GM21515 (cell line): Measurements from ENCODE around the gene ZNF714.

Experiments
- ATAC-seq: cut with Tn5 transposase; IDR thresholded peaks from one replicate; pipeline ENCODE4 v1.9.1; 2021; ENCODE audit not compliant: unreplicated experiment

ZNF714 gene

GRCh38 chr19:21082011-21082975 is at the start of gene ZNF714:
ZNF714 (plus strand) TSS chr19:21082203; CDS start chr19:21098269, 16,066 bp downstream.
- ATAC-seq, result peak; percentile 84

- ATAC-seq, result no peak
These were observed 37.0 kb upstream of the ZNF714 start for GRCh38 chr19:21045028-21045427.

GRCh38 chr19:21046489-21046888 is 35.5 kb upstream of the ZNF714 start:
- ATAC-seq, result no peak

DNA sequence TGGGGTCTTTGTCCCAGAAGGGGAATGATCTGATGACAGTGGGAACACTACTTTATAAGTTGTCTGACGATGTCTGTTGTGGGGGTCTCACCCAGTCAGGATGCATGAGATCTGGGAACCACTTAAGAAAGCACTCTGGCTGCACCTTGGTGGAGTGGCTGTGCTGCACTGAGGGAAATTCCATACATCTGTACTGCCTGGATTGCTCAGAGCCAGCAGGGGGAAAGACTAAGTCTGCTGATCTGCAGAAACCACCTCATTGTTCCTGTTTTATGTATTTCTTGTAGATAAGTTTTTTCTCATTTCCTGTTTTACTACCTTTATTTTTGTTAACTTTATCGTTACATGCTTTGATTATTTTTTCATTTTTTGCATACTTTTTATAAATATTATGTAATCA is 34.3 kb upstream of the ZNF714 start:
- ATAC-seq, result no peak

DNA sequence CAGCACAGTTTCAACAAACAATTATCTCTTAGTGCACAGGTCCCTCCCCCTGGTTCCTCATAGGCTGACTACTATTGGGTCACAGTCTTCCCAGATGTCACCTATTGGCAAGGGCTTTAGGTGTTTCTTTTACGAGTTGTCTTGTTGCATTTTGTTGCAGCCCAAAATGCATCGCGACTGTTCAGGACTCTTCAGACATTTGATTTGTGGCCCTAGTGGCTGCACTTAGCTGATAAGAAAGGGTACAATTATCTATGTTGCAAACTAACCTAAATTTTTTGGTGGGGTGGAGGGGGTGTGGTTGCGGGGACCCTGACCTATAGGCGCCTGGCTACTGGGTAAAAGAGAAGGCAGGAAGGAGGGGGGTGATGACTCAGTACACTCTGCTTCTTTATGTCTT is 29.1 kb upstream of the ZNF714 start:
- ATAC-seq, result no peak

DNA sequence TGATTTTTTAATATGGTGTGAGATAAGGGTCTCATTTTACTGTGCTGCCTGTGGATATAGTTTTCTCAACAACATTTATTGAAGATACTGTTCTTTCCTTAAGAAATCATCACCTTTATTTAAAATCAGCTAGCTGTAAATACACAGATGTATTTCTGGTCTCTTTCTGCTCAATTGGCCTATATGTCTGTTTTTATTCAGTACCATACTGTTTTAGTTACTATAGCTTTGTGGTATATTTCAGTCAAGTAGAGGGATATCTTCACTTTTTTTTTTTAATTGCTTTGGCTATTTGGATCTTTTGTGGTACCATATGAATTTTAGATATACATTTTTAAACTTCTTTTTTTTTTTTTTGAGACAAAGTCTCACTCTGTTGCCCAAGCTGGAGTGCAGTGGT is 16.7 kb upstream of the ZNF714 start:
- no peak for ATAC-seq

- no peak for ATAC-seq
These were observed 2.3 kb downstream of the ZNF714 start for GRCh38 chr19:21084343-21084742.

GRCh38 chr19:21087871-21088270 is 5.9 kb downstream of the ZNF714 start:
- ATAC-seq, result no peak

GRCh38 chr19:21092109-21092508 is 10.1 kb downstream of the ZNF714 start:
- no peak for ATAC-seq

GRCh38 chr19:21094347-21095025 is 12.5 kb downstream of the ZNF714 start:
- ATAC-seq, result no peak

DNA sequence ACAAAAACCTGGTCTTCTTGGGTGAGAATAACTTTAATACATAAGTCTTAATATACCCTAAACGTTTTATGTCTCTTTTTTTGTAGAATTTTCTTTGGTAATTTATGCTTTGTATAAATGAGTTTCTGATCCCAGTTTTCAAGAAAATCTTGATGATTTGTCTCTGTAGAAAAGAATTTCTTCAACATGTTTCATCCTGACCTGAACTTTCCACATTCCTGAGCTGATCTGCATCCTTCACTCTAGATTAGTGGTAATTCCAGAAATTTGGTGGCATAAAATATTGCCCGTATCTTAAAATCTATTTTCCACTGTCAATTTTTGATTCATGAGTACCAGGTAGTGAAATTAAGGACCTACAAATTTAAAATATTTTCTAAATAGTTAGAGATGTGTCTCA is 16.3 kb downstream of the ZNF714 start:
- ATAC-seq, result no peak

DNA sequence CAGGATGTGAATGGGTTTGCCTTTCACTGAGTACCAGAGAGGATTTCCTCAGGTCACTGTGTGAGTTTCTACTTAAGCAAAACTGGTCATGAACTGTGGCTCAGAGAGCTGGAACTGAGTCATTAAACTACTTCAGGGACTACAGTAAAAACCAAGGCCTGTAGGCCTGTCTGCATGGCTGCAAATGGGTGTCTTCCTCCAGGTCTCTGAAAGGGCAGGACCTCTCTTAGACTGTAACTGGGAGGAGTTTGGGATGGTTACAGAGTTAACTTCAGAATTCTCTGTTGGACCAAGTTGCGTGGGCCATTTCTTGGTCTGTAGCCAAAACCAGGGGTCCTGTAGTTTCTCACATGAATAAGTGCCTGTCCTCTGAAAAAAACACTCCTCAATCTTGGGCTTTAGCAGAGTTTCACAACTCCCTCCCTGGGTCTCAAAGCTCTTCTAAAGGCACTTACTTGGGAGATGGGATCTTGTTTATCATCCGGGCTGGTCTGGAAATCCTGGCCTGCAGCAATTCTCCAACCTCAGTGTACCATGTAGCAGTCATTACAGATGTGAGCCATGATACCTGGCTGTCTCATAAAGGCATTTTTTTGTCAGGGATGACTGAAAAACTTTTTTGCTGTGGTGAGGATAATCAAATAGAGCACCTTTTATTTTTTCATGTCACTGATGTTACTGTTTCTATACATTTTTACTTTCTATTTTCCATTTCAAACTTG is 19.7 kb downstream of the ZNF714 start:
- no peak for ATAC-seq

GRCh38 chr19:21109116-21109515 is 27.1 kb downstream of the ZNF714 start:
- ATAC-seq, result no peak

GRCh38 chr19:21110183-21110582 is 28.2 kb downstream of the ZNF714 start:
- no peak for ATAC-seq

DNA sequence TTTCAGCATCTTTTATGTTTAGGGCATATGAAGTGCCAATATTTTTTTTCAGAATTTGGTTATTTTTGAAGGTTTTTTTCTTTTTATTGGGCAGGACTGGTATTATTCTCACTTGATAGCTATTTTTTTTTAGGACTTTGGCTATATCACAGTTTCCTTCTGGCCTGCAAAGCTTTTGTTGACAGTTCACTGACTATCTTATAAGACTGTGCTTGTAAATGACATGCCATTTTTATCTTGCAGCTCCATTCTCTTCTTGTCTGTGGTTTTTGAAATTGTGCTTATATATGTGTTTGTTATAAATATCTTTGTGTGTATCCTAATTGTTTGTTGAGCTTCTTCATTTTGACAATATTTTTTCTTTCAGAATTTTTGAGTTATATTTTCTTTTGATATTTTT is 33.4 kb downstream of the ZNF714 start:
- ATAC-seq, result no peak

DNA sequence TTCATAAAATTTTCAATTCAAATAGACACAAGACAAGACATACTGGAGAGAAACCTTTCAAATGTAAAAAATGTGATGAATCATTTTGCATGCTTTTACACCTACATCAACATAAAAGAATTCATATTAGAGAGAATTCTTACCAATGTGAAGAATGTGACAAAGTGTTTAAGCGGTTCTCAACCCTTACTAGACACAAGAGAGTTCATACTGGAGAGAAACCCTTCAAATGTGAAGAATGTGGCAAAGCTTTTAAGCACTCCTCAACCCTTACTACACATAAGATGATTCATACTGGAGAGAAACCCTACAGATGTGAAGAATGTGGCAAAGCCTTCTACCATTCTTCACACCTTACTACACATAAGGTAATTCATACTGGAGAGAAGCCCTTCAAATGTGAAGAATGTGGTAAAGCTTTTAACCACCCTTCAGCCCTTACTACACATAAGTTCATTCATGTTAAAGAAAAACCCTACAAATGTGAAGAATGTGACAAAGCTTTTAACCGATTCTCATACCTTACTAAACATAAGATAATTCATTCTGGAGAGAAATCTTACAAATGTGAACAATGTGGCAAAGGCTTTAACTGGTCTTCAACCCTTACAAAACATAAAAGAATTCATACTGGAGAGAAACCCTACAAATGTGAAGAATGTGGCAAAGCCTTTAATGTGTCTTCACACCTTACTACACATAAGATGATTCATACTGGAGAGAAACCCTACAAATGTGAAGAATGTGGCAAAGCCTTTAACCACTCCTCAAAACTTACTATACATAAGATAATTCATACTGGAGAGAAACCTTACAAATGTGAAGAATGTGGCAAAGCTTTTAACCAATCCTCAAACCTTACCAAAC is 35.3 kb downstream of the ZNF714 start:
- ATAC-seq, result no peak

GRCh38 chr19:21126078-21126477 is 44.1 kb downstream of the ZNF714 start:
- no peak for ATAC-seq

- no peak for ATAC-seq
These were observed 45.0 kb downstream of the ZNF714 start for GRCh38 chr19:21127001-21127400.

DNA sequence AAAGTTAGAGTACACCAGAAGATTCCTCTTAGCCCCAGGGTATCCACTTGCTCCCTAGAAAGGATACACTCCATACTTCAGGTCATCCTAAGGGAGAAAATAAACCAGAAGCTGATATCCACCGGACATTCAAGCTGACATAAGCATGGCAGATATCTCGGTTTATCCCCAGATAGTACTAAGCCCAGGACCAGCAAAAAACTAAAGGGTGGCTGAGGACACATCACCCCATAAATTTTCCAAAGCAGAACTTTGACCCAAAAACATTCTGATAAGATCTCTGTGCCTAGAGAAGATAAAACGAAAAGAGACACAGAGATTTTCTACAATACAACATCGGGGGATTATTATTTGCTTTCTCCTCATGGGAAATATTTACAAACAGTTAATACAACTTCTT is 45.9 kb downstream of the ZNF714 start:
- ATAC-seq, result no peak

DNA sequence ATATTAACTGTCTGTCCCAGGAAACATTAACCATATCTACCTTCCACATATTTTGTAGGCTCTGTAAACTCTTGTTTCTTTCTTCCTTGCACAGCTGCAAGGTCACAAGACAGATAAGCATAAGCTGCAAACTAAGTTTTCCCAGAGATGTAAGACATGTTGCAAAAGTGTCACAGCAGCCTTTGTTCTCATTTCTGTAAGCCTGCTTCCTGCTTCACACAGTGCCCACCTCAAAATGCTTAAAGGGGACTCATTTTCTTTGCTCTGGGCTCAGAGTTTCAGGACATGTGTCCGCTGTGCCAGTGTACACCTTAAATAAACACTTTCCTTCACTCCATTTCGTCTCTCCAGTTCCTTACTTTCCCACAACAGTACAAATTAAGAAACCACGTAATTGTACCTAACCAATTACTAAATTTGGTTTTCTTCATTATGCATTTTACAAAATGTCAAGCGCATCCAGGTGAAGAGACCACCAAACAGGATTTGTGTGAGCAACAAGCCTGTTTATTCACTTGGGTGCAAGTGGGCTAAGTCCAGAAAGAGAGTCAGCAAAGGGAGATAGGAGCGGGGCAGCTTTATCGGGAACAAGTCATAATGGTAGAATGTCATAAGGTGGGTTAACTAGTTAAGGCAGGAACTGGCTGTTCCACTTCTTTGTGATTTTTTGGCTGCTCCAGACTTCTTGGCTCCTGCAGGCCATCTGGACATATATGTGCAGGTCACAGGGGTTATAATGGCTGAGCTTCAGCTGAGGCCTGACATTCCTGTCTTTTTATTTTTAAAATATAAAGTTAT is 47.1 kb downstream of the ZNF714 start:
- ATAC-seq, result no peak
